GM15510 (cell line): Measurements from ENCODE around the gene PBX4.

Experiments used
- POLR2A ChIP-seq: IDR thresholded peaks from 3 replicates; pipeline ENCODE4 v1.6.1; 2011; ENCODE audit warnings: borderline replicate concordance; ENCODE audit not compliant: insufficient read length; ENCODE audit errors: extremely low read depth

PBX4 gene

GRCh38 chr19:19636573-19637185, 18.2 kb upstream of the PBX4 start:
- TF ChIP-seq POLR2A: no peak

- TF ChIP-seq POLR2A: no peak
Observed at GRCh38 chr19:19635313-19635702, 16.8 kb upstream of the PBX4 start.

DNA sequence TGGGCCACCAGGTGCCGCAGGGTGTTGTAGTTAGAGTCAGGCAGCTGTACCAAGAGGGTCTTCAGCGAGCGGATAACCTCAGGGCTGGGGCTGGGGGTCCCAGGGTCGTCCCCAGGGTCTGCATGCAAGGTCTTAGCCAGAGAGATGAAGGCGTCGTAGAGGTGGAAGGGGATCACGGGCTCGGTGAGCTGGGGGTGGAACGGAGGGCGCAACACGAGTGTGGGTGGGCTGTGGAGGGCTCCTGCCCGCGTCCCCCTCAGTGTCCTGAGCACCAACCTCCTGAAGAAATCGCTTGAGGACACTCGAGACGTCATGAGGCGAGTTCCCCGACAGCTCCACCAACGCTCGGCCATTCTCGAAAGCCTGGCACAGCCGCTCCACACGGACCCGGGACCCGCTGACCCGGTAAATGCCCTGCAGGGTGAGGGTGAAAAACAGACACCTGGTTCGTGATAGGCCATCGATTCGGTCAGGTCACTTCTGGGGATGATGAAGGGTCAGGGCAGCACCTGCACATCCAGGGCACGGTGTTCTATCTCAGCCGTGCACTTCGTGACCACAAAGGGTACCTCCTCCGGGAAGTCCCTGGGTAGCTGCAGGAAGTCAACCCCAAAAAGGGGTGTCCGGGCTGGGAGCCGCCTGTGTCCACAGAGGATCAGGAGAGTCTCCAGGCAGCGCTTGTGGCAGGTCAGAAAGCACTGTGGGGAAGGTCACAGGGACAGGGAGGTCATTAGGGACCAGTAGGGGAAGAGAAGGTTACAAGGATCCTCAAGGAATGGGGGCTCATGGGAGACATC, 16.2 kb upstream of the PBX4 start:
- TF ChIP-seq POLR2A: no peak

DNA sequence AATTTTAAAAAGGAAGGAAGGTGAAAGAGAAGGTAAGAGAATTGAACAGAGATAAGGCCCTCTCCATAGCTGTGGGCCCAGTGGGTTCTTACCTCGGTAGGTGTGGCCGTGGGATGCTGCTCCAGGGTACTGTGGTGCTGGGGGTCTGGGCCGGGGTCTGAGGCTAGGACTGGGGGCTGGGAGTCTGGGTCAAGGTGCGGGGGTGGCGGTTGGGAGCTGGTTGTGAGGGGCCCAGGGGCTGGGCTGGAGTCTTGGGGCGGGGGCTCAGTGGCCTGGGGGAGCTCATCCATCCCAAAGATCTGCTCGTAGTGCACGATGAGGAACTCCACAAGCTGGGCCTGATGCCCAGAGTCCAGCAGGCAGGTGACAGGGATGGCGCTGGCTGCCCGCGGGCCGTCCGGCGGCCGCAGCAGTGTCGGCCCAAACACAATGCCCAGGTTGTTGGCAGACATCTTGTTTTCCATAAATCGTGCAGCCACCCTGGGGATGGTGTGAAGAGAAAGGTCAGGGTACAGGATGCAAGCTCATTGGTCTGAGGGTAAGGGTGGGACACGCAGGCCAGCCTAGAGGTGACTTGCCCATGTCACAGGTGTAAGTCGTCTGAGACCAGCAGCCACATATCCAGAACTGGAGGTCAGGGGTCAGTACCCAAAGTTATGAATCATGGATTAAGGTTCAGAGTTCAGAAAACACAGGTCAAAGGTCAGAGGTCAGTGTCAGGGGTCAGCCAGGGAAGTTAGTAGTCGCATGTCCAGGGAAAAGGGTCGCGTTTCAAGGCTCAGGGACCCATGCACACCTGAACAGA, 15.4 kb upstream of the PBX4 start:
- no peak for TF ChIP-seq POLR2A

DNA sequence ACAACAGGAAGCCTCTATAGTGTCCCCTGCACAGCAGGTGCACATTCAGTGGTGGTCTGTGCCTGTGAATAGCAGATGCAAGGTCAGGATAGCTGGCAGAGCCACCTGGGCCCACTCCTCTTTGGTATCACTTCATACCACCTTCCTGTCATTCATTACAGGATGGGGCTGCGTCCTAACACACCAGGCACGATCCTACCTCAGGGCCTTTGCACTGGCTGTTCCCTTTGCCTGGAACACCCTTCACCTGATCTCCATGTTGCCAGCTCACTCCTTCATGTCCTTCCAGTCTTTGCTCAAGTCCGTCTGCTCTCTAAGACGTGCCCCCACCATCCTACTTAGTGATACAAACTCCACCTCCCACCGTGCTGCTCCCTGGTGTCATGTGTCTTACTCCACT, 14.2 kb upstream of the PBX4 start:
- no peak for TF ChIP-seq POLR2A

GRCh38 chr19:19631346-19631745, 12.9 kb upstream of the PBX4 start:
- no peak for TF ChIP-seq POLR2A

DNA sequence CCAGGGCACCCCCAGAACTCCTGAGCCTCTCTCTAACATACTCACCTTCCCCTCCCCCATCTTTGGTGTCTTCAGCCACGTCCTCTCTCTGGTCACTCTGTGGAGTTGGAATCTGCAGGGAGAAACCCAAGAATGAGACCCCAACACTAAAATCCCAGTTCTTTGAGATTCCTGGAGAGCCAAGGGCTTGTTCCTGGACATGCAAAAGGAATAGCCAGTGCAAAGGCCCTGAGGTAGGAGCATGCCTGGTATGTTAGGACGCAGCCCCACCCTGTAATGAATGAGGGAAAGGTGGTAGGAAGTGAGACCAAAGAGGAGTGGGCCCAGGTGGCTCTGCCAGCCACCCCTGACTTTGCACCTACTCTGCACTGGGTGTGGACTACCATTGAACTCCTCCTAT, 11.9 kb upstream of the PBX4 start:
- no peak for TF ChIP-seq POLR2A

DNA sequence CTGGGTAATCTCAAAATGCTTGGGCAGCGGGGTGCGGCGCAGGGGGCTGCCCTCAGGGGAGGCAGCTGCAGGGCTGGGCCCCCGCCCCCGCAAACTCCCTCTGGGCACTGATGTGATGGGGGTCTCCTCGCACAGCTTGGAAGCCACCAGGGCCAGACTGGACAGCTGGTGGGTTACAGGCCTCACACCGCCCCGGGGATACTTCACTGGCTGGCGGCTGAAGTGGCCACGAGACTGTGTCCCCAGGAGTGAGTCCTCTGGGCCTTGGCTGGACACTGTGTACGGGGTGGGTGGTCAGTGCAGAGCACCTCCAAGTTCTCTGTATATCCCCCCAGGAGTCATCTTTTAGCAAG, 11.6 kb upstream of the PBX4 start:
- no peak for TF ChIP-seq POLR2A

DNA sequence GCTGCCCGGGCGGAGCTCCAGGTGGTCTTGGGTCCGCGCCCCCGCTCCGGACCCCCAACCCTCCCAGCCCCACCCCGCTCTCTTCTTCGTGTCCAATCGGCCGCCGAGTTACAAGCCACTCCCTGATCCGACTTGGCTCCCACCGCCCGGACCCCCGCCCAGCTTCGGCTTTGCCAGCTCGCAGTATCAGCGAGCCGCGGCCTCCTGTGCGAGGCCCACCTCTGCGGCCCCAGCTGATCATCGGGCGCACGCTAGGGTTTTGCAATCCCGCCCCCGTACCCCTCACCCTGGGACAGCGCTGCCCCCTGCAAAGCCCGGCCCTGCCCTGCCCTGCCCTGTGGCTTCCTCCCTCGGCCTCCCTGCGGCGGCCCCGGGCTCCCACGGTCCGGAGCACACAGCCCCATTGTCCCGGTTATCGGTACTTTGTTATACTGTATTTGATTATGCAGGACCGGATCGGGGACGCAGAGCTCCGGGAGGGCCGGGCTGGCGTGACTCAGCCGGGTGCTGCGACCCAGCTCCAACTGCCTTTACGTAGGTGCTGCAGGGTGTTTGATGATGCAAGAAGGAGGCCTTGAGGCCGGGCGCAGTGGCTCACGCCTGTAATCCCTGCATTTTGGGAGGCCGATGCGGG, 10.1 kb upstream of the PBX4 start:
- peak; percentile 5 for TF ChIP-seq POLR2A

- peak; percentile 64 for TF ChIP-seq POLR2A
Observed at GRCh38 chr19:19627621-19628500, 9.4 kb upstream of the PBX4 start, which contains the start of gene LPAR2. LPAR2 (minus strand) TSS chr19:19628220; CDS start chr19:19627275, 945 bp downstream.

DNA sequence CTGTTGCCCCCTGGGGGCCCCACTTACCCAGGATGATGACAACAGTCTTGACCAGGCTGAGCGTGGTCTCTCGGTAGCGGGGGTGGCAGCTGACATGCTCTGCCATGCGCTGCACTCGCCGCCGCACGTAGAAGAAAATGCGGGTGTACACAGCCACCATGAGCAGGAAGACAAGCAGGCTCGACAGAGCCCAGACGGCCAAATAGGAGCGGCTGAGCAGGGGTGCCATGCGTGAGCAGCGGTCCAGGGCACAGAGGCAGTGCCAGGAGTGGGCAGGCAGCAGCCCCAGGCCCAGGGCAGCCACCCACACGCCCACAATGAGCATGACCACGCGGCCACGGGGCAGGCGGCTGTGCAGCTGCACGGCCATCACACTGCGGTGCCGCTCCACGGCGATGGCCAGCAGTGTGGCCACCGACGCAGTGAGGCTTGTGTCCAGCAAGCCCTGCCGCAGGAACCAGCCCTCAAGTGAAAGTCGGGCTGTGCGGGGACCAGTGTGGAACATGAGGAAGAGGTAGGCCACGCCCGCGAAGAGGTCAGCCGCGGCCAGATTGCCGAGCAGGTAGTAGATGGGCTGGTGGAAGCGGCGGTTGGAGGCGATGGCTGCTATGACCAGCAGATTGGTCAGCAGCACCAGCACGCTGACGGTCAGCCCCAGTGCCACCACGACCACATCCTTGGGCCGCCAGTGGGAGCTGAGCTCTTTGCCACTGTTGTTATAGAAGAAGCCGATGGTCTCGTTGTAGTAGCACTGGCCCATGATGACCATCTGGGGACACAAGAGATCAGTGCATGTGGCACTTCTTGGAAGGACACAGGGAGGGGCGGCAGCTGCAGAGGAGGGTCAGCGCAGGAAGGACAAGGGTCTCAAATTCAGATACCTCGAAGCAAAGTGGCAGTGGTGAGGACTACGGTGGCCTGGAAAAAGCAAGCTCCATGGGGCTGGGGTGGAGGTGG, 8.3 kb upstream of the PBX4 start:
- no peak for TF ChIP-seq POLR2A

- no peak for TF ChIP-seq POLR2A
Observed at GRCh38 chr19:19624032-19624570, 5.6 kb upstream of the PBX4 start.

DNA sequence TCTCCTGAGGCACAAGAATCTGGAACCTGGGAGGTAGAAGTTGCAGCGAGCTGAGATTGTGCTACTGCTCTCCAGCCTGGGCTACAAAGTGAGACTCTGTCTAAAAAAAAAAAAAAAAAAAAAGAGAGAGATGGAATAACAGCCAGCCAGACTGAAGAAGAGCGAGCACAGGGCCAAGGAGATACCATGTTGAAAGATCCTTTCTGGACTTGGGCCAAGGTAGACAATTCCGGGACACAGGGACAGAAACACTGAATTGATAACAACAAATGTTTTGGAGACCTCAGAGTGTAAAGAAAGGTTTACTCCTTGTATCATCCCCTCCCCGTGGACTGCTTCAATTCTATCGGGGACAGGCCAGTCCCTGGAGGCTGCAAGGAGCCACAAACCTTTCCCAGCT, 4.9 kb upstream of the PBX4 start:
- TF ChIP-seq POLR2A: no peak
